ENCODE results near the gene HIF3A. TPM values are rescaled to one million over a fixed set of nuclear protein-coding genes. Genes with fewer than 3 reads are reported as not detected.

HIF3A gene
- total RNA-seq, 2 donors from 2014 or later, result 42.8 to 97.6 TPM

DNA sequence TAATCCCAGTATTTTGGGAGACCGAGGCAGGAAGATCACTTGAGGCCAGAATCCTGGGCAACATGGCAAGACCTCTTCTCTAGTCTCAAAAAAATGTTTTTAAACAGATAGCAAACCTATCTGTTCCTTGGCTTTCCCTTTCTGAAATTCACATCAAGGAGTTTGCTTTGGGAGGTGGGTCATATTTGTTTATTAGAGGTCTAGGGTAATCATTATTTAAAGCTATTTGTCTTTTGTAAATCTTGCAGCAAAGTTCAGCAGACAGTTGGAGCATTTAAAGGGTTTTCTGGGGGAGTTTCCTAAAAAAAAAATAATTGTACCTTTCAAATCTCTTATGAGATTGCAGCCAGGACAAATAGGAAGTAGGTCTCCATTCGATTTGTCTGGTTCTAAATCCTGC lies 67.5 kb downstream of the HIF3A start:
- Histone ChIP-seq H3K36me3 (no peaks in the 10 kb centered on the region), H3K4me1 (replicated peaks) (no peaks in the 10 kb centered on the region), H3K27me3 (replicated peaks; ENCODE audit: insufficient read depth) (no peaks in the 10 kb centered on the region), H3K27ac (no peak overlapping the region), H3K9me3 (no peaks in the 10 kb centered on the region), H3K4me3 (no peak overlapping the region)
- no peak for DNase-seq (ENCODE audit: low spot score)
- intact Hi-C loops (cut with DNase I), result no loop called here
- TF ChIP-seq POLR2AphosphoS5 (IDR thresholded peaks at IDR 0.05) (no peak), CTCF (IDR thresholded peaks at IDR 0.05) (no peak), POLR2A (IDR thresholded peaks at IDR 0.05) (no peak)
- 92% methylated on average over 2 of the region's 2 CpGs for WGBS

GRCh38 chr19:46365561-46365960 lies 68.7 kb downstream of the HIF3A start:
- Histone ChIP-seq H3K9me3 (no peaks in the 10 kb centered on the region), H3K27ac (no peak overlapping the region), H3K27me3 (replicated peaks; ENCODE audit: insufficient read depth) (no peaks in the 10 kb centered on the region), H3K36me3 (no peaks in the 10 kb centered on the region), H3K4me1 (replicated peaks) (no peaks in the 10 kb centered on the region), H3K4me3 (no peak overlapping the region)
- no peak for DNase-seq (ENCODE audit: low spot score)
- TF ChIP-seq CTCF (IDR thresholded peaks at IDR 0.05), result no peak
- TF ChIP-seq POLR2A (IDR thresholded peaks at IDR 0.05), result no peak
- no peak for TF ChIP-seq POLR2AphosphoS5 (IDR thresholded peaks at IDR 0.05)
- intact Hi-C loops (cut with DNase I), result no loop called here
- WGBS, result 89% methylated on average over 4 of the region's 4 CpGs

DNA sequence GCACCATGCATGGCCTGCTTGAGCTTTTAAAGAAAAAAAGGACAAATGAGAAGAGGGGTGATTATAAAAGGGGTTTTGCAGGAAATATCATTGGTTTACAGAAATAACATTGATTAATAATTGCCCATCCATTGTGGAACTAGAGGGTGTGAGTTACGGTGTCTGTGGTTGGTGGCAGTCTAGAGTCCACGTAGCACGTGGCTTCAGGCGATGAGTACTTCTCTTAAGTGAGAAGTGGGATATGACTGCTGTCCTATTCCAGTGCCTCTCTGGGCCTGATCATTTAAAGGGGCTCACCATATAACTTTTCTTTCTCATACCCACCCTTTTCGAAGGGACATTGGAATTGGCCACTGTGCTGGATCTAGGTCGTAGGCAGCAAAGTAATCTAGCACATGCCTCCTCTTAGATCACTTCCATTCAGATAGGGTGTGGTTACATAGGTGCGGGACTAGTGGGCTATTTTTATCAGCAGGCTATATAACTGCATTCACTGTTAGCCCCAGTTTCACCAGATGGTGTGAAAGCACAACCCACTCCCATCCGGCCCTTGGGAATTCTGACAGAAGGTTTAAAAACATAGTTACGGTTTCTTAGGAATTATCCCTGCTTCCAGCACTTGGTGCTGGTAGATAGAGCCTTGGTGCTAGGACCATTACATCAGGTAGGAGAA lies 69.9 kb downstream of the HIF3A start:
- intact Hi-C loops (cut with DNase I), result no loop called here
- WGBS, result 89% methylated on average over 9 of the region's 9 CpGs
- Histone ChIP-seq H3K27me3 (replicated peaks; ENCODE audit: insufficient read depth) (no peaks in the 10 kb centered on the region), H3K36me3 (no peaks in the 10 kb centered on the region), H3K4me1 (replicated peaks) (peaks cover 5% of the 10 kb centered on the region), H3K9me3 (no peaks in the 10 kb centered on the region), H3K27ac (no peak overlapping the region), H3K4me3 (no peak overlapping the region)
- TF ChIP-seq CTCF (IDR thresholded peaks at IDR 0.05) (no peak), POLR2AphosphoS5 (IDR thresholded peaks at IDR 0.05) (no peak), POLR2A (IDR thresholded peaks at IDR 0.05) (no peak)
- no peak for DNase-seq (ENCODE audit: low spot score)

DNA sequence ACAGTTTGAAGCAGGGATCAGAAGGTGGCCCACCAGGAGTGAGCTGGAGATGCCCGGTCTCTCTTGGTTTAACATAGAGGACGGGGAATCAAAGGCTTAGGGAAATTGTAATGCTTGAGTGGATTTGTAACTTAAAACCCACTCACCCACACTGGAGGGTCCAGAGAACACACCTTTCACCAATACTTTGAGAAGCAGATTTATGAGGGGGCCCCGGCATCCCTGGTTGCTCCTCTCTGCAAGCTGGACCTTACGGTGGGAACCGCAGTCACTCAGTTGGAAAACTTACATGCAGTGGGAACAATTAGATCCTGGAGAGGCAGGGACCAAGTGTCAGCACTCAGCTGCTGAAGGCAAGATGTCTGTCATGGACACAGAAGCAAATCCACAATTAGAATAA lies 70.6 kb downstream of the HIF3A start:
- intact Hi-C loops (cut with DNase I), result no loop called here

More for the DNA sequence above, 70.6 kb downstream of the HIF3A start:
- Histone ChIP-seq H3K27ac (no peak overlapping the region), H3K4me3 (no peak overlapping the region), H3K9me3 (no peaks in the 10 kb centered on the region), H3K4me1 (replicated peaks) (peaks cover 7% of the 10 kb centered on the region), H3K36me3 (no peaks in the 10 kb centered on the region), H3K27me3 (replicated peaks; ENCODE audit: insufficient read depth) (no peaks in the 10 kb centered on the region)
- TF ChIP-seq POLR2AphosphoS5 (IDR thresholded peaks at IDR 0.05), result no peak
- no peak for TF ChIP-seq CTCF (IDR thresholded peaks at IDR 0.05)
- TF ChIP-seq POLR2A (IDR thresholded peaks at IDR 0.05), result no peak
- 93% methylated on average over 5 of the region's 5 CpGs for WGBS
- DNase-seq (ENCODE audit: low spot score), result no peak
